HepG2 (cell line): ENCODE data around the gene HSPB6. TPM values are rescaled to one million over a fixed set of nuclear protein-coding genes. Genes with fewer than 3 reads are reported as not detected.

Source experiments
- ATM ChIP-seq: fragments of 450-650 bp; IDR thresholded peaks from 2 replicates; pipeline ENCODE4 v1.7.1; 2017; ENCODE audit warnings: mild to moderate bottlenecking, borderline replicate concordance
- FLYWCH1 ChIP-seq: sonication (generic); formaldehyde crosslinking; IDR thresholded peaks from 2 replicates; pipeline ENCODE4 v1.8.1; 2023; ENCODE audit warnings: mild to moderate bottlenecking, missing genetic modification reagents
- IKZF4 ChIP-seq: sonication (generic); formaldehyde crosslinking; IDR thresholded peaks from 2 replicates; pipeline ENCODE4 v1.5.1; 2020; ENCODE audit warnings: borderline replicate concordance, mild to moderate bottlenecking, low read depth, missing genetic modification reagents; ENCODE audit errors: not compliant biosample characterization
- MAZ ChIP-seq, 2 experiments: sonication (generic) in 1 of 2; formaldehyde crosslinking in 1 of 2; IDR thresholded peaks; 2 replicates each; pipeline versions ENCODE4 v1.5.0 to v1.6.1; 2012 to 2020; ENCODE audit warnings: low read depth in 2 of 2, mild to moderate bottlenecking in 2 of 2, borderline replicate concordance in 1 of 2, improper control_type of control experiment in 1 of 2, low read length in 1 of 2, missing genetic modification reagents in 1 of 2, moderate library complexity in 1 of 2
- NFKB2 ChIP-seq: sonication (generic); formaldehyde crosslinking; IDR thresholded peaks from 2 replicates; pipeline ENCODE4 v1.4.0; 2020; ENCODE audit warnings: missing genetic modification reagents, borderline replicate concordance
- ZHX2 ChIP-seq, 2 experiments: sonication (generic) in 1 of 2; formaldehyde crosslinking in 1 of 2; IDR thresholded peaks; 2 replicates each; pipeline versions ENCODE4 v1.6.1 to v1.9.0; 2014 to 2022; ENCODE audit warnings: antibody characterized with exemption in 1 of 2, borderline replicate concordance in 1 of 2, inconsistent platforms in 1 of 2, low read depth in 1 of 2, missing genetic modification reagents in 1 of 2
- ZNF354B ChIP-seq: sonication (generic); formaldehyde crosslinking; IDR thresholded peaks from 2 replicates; pipeline ENCODE4 v1.8.0; 2022; ENCODE audit warnings: mild to moderate bottlenecking, missing genetic modification reagents
- ZNF615 ChIP-seq: sonication (generic); formaldehyde crosslinking; IDR thresholded peaks from 2 replicates; pipeline ENCODE4 v1.5.0; 2020; ENCODE audit warnings: mild to moderate bottlenecking, missing genetic modification reagents, borderline replicate concordance
- ZNF782 ChIP-seq: sonication (generic); formaldehyde crosslinking; IDR thresholded peaks from 2 replicates; pipeline ENCODE4 v1.4.0; 2020; ENCODE audit warnings: missing genetic modification reagents, mild to moderate bottlenecking, borderline replicate concordance
- ZSCAN20 ChIP-seq: sonication (generic); formaldehyde crosslinking; IDR thresholded peaks from 2 replicates; pipeline ENCODE4 v1.4.0; 2020; ENCODE audit warnings: missing genetic modification reagents, mild to moderate bottlenecking, borderline replicate concordance
- ZZZ3 ChIP-seq: sonication (generic); formaldehyde crosslinking; IDR thresholded peaks from 2 replicates; pipeline ENCODE4 v1.4.0; 2020; ENCODE audit warnings: missing genetic modification reagents, mild to moderate bottlenecking, borderline replicate concordance
- polyA plus RNA-seq, 8 experiments: library from polyadenylated mRNA; depleted of rRNA in 3 of 8; stranded (reverse) in 7 of 8; unstranded in 1 of 8; fragments of >200 nt; fragmentation: Illumina TruSeq in 4 of 8; extraction: Trizol in 4 of 8; gene quantifications; 2 replicates each; pipeline versions ENCODE4 v1.2.1 to v1.2.3, GENCODE V29; 2011 to 2016; ENCODE audit warnings: low read depth in 4 of 8, missing spikeins in 1 of 8, mixed read lengths in 1 of 8; ENCODE audit not compliant: insufficient read depth in 1 of 8
- total RNA-seq, 5 experiments: library from RNA; depleted of rRNA; stranded (reverse); fragments of >200 nt; fragmentation: Illumina TruSeq; extraction: Trizol; gene quantifications; 2 replicates each; pipeline ENCODE4 v1.2.3, GENCODE V29; 2016; ENCODE audit warnings: low read depth in 1 of 5
- TF ChIP-seq, protein P1 (sequence below): sonication (generic); formaldehyde crosslinking; IDR thresholded peaks from 2 replicates; pipeline ENCODE4 v1.4.0; 2020; ENCODE audit warnings: missing genetic modification reagents
- TF ChIP-seq, protein P2 (sequence below): sonication (generic); formaldehyde crosslinking; conservative IDR thresholded peaks from 2 replicates; pipeline ENCODE4 v1.8.0; 2022; ENCODE audit warnings: low read depth, missing genetic modification reagents
- TF ChIP-seq, protein P3 (sequence below): sonication (generic); formaldehyde crosslinking; IDR thresholded peaks from 2 replicates; pipeline ENCODE4 v1.5.0; 2020; ENCODE audit warnings: missing genetic modification reagents, mild to moderate bottlenecking, borderline replicate concordance

The HSPB6 gene
- total and polyA plus RNA-seq, 2 of the 13 experiments (the other 11 are each of a cell fraction or from before 2014, with no cell fraction given) = 0.18 TPM; not detected in 1

- TF ChIP-seq ATM (no peak), NFKB2 (no peak), ZSCAN20 (CRISPR knock-in tag) (peak; percentile 20; the same call in 1 of the 2 replicates), MAZ (IDR thresholded peaks at IDR 0.05; ENCODE audit: borderline replicate concordance, low read depth, low read length) (no peak), MAZ (CRISPR knock-in tag; IDR thresholded peaks at IDR 0.05; ENCODE audit: low read depth) (0 out of 2 replicates have a peak, but pooled peaks have one; percentile 14), ZNF782 (CRISPR knock-in tag) (no peak), ZZZ3 (CRISPR knock-in tag) (no peak), IKZF4 (CRISPR knock-in tag) (no peak), ZNF615 (CRISPR knock-in tag) (0 out of 2 replicates have a peak, but pooled peaks have one; percentile 59), FLYWCH1 (CRISPR knock-in tag) (no peak), ZHX2 (IDR thresholded peaks at IDR 0.05; ENCODE audit: low read depth) (no peak), ZHX2 (CRISPR knock-in tag; IDR thresholded peaks at IDR 0.05; ENCODE audit: borderline replicate concordance) (0 out of 2 replicates have a peak, but pooled peaks have one; percentile 17), ZNF354B (no peak)
- TF ChIP-seq, protein P1, sequence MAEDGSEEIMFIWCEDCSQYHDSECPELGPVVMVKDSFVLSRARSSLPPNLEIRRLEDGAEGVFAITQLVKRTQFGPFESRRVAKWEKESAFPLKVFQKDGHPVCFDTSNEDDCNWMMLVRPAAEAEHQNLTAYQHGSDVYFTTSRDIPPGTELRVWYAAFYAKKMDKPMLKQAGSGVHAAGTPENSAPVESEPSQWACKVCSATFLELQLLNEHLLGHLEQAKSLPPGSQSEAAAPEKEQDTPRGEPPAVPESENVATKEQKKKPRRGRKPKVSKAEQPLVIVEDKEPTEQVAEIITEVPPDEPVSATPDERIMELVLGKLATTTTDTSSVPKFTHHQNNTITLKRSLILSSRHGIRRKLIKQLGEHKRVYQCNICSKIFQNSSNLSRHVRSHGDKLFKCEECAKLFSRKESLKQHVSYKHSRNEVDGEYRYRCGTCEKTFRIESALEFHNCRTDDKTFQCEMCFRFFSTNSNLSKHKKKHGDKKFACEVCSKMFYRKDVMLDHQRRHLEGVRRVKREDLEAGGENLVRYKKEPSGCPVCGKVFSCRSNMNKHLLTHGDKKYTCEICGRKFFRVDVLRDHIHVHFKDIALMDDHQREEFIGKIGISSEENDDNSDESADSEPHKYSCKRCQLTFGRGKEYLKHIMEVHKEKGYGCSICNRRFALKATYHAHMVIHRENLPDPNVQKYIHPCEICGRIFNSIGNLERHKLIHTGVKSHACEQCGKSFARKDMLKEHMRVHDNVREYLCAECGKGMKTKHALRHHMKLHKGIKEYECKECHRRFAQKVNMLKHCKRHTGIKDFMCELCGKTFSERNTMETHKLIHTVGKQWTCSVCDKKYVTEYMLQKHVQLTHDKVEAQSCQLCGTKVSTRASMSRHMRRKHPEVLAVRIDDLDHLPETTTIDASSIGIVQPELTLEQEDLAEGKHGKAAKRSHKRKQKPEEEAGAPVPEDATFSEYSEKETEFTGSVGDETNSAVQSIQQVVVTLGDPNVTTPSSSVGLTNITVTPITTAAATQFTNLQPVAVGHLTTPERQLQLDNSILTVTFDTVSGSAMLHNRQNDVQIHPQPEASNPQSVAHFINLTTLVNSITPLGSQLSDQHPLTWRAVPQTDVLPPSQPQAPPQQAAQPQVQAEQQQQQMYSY = 0 out of 2 replicates have a peak, but pooled peaks have one; percentile 48
- TF ChIP-seq, protein P2, sequence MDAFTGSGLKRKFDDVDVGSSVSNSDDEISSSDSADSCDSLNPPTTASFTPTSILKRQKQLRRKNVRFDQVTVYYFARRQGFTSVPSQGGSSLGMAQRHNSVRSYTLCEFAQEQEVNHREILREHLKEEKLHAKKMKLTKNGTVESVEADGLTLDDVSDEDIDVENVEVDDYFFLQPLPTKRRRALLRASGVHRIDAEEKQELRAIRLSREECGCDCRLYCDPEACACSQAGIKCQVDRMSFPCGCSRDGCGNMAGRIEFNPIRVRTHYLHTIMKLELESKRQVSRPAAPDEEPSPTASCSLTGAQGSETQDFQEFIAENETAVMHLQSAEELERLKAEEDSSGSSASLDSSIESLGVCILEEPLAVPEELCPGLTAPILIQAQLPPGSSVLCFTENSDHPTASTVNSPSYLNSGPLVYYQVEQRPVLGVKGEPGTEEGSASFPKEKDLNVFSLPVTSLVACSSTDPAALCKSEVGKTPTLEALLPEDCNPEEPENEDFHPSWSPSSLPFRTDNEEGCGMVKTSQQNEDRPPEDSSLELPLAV (CRISPR knock-in tag) = no peak
- TF ChIP-seq, protein P3, sequence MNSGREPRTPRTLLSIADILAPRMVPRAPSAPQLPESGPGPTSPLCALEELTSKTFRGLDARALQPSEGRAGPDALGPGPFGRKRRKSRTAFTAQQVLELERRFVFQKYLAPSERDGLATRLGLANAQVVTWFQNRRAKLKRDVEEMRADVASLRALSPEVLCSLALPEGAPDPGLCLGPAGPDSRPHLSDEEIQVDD (CRISPR knock-in tag) = no peak
These were observed 40.6 kb downstream of the HSPB6 start (continued) for GRCh38 chr19:35715981-35716800.
